ENCODE results near the gene SYMPK. TPM values are rescaled to one million over a fixed set of nuclear protein-coding genes. Genes with fewer than 3 reads are reported as not detected.

SYMPK gene
- polyA plus RNA-seq, 1 of the 3 experiments (the other 2 are of a cell fraction), result 92.7 TPM

DNA sequence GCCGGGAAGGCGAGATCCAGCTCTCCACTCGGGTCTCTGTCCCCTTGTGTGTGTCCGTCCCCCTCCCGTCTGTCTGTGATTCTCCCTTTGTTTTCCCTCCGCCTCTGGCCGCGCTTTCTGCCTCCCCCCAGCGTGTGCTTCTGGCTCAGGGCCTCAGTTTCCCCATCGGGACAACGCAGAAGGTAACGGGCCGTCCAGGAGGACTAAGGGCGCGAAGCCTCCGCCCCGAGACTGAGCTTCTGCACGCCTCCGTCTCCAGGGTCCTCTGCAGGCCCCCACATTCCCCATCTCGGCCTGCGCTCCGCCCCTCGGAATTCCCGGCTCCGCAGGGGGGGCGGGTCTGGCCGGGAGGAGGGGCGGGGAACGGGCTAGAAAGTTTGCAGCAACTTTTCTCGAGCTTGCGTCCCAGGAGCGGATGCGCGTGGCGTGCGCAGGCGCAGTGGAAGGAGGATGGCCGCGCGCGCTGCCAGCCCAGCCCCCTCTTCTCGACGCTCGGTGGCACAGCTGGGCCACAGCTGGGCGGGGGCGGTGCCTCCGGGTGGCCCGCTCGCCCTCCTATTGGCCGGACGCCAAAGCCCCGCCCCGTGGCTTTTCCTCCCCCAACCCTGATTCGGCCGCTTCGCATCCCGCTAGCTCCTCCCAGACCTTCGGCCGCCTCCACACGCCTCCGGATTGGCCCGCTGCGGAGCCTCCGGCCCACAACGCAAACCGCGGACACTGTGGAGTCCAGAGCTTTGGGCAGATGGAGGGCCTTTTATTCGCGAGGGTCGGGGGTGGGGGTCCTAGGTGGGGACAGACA, 93.8 kb downstream of the SYMPK start, which contains the start of gene SIX5:
Gene SIX5 (minus strand): TSS at position 269 of the 799 bp plus-strand sequence. CDS start 408 bp downstream, outside the sequence.
- H3K4me1 ChIP-seq (ENCODE audit: control insufficient read depth in 1 of 2, insufficient read depth in 2 of 2, low read depth in 1 of 2, low read length in 1 of 2), result peaks cover 8 to 30% of the 10 kb centered on the region in 2 experiments; a peak in 3 of 4 replicates
- peaks cover 11% of the 10 kb centered on the region; the same call in 1 of the 2 replicates for H4K20me1 ChIP-seq (ENCODE audit: insufficient read depth)
- 3% methylated on average over 34 of the region's 70 CpGs for WGBS (ENCODE audit: low lambda C conversion rate)
- ChIA-PET POLR2A (interaction anchor here (0.6 to 3.6 kb wide), 15 partner anchors 9 to 582 kb away, joined by 3 to 19 read pairs (median 4); partner anchors contain the start of genes DMPK, DMWD, FBXO46 and QPCTL), CTCF (interaction anchor here (0.6 to 5.9 kb wide), 34 partner anchors 9 to 1260 kb away, joined by 3 to 100 read pairs (median 6); partner anchors contain the start of genes DMPK, DMWD, FBXO46 and MEIOSIN)
- H3K4me2 ChIP-seq, result peak within 1 kb of the TSS; percentile 99
- H2AFZ ChIP-seq (ENCODE audit: low read depth), result peak within 1 kb of the TSS; percentile 54; the same call in 1 of the 2 replicates
- H3K9me2 ChIP-seq, result no peaks in the 10 kb centered on the region
- H3K79me2 ChIP-seq (ENCODE audit: insufficient read depth), result no peaks in the 10 kb centered on the region
- DNase-seq, result peak; percentile 98
- peak within 1 kb of the TSS; percentile 64 to 70 for H3K4me3 ChIP-seq (ENCODE audit: low read depth in 2 of 2, low read length in 1 of 2)
- peak within 1 kb of the TSS; percentile 84 to 95 for H3K27ac ChIP-seq (ENCODE audit: low read depth in 2 of 2, low read length in 1 of 2)
- H3K27me3 ChIP-seq (ENCODE audit: insufficient read depth), result no peaks in the 10 kb centered on the region
- peak within 1 kb of the TSS; percentile 78 for H3K9ac ChIP-seq
- H3F3A ChIP-seq (replicated peaks; ENCODE audit: insufficient read depth), result peaks cover 41% of the 10 kb centered on the region
- H3K36me3 ChIP-seq (replicated peaks in 1 of 2; ENCODE audit: control insufficient read depth in 1 of 2, insufficient read depth in 2 of 2, low read length in 1 of 2), result peaks cover 10 to 24% of the 10 kb centered on the region in 2 experiments
- H3K9me3 ChIP-seq, result no peaks in the 10 kb centered on the region
- peak; percentile 86 for TF ChIP-seq POLR2AphosphoS5 (IDR thresholded peaks at IDR 0.05; ENCODE audit: low read depth, low read length)
- TF ChIP-seq, protein P1, sequence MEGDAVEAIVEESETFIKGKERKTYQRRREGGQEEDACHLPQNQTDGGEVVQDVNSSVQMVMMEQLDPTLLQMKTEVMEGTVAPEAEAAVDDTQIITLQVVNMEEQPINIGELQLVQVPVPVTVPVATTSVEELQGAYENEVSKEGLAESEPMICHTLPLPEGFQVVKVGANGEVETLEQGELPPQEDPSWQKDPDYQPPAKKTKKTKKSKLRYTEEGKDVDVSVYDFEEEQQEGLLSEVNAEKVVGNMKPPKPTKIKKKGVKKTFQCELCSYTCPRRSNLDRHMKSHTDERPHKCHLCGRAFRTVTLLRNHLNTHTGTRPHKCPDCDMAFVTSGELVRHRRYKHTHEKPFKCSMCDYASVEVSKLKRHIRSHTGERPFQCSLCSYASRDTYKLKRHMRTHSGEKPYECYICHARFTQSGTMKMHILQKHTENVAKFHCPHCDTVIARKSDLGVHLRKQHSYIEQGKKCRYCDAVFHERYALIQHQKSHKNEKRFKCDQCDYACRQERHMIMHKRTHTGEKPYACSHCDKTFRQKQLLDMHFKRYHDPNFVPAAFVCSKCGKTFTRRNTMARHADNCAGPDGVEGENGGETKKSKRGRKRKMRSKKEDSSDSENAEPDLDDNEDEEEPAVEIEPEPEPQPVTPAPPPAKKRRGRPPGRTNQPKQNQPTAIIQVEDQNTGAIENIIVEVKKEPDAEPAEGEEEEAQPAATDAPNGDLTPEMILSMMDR (IDR thresholded peaks at IDR 0.05), result no peak
- TF ChIP-seq JUND (IDR thresholded peaks at IDR 0.05), result 0 out of 2 replicates have a peak, but pooled peaks have one; percentile 35
- TF ChIP-seq EP300 (IDR thresholded peaks at IDR 0.05; ENCODE audit: borderline replicate concordance in 1 of 2, low read depth in 1 of 2, low read length in 1 of 2), result no peak
- TF ChIP-seq TAF1 (IDR thresholded peaks at IDR 0.05; ENCODE audit: borderline replicate concordance, low read depth, low read length), result peak; percentile 79
- TF ChIP-seq, protein P2, sequence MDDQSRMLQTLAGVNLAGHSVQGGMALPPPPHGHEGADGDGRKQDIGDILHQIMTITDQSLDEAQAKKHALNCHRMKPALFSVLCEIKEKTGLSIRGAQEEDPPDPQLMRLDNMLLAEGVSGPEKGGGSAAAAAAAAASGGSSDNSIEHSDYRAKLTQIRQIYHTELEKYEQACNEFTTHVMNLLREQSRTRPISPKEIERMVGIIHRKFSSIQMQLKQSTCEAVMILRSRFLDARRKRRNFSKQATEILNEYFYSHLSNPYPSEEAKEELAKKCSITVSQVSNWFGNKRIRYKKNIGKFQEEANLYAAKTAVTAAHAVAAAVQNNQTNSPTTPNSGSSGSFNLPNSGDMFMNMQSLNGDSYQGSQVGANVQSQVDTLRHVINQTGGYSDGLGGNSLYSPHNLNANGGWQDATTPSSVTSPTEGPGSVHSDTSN (IDR thresholded peaks at IDR 0.05), result peak; percentile 78
- TF ChIP-seq, protein P3, sequence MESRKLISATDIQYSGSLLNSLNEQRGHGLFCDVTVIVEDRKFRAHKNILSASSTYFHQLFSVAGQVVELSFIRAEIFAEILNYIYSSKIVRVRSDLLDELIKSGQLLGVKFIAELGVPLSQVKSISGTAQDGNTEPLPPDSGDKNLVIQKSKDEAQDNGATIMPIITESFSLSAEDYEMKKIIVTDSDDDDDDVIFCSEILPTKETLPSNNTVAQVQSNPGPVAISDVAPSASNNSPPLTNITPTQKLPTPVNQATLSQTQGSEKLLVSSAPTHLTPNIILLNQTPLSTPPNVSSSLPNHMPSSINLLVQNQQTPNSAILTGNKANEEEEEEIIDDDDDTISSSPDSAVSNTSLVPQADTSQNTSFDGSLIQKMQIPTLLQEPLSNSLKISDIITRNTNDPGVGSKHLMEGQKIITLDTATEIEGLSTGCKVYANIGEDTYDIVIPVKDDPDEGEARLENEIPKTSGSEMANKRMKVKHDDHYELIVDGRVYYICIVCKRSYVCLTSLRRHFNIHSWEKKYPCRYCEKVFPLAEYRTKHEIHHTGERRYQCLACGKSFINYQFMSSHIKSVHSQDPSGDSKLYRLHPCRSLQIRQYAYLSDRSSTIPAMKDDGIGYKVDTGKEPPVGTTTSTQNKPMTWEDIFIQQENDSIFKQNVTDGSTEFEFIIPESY (IDR thresholded peaks at IDR 0.05; ENCODE audit: borderline replicate concordance, low read depth), result no peak
- no peak for TF ChIP-seq FOSL2 (IDR thresholded peaks at IDR 0.05; ENCODE audit: borderline replicate concordance, low read depth)
- peak; percentile 93 for TF ChIP-seq CHD2 (IDR thresholded peaks at IDR 0.05; ENCODE audit: low read length, partially characterized antibody)
- no peak for TF ChIP-seq RFX5 (IDR thresholded peaks at IDR 0.05; ENCODE audit: low read length)
- TF ChIP-seq NFIC (IDR thresholded peaks at IDR 0.05; ENCODE audit: borderline replicate concordance), result peak; percentile 78
- no peak for TF ChIP-seq FOXM1 (IDR thresholded peaks at IDR 0.05; ENCODE audit: low read depth)
- TF ChIP-seq TEAD4 (IDR thresholded peaks at IDR 0.05; ENCODE audit: borderline replicate concordance, insufficient read depth), result peak; percentile 82
- TF ChIP-seq, protein P4, sequence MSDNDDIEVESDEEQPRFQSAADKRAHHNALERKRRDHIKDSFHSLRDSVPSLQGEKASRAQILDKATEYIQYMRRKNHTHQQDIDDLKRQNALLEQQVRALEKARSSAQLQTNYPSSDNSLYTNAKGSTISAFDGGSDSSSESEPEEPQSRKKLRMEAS (IDR thresholded peaks at IDR 0.05; ENCODE audit: low read depth), result peak; percentile 64; the same call in 1 of the 2 replicates
- peak; percentile 61 for TF ChIP-seq TCF12 (IDR thresholded peaks at IDR 0.05)
- TF ChIP-seq, protein P5, sequence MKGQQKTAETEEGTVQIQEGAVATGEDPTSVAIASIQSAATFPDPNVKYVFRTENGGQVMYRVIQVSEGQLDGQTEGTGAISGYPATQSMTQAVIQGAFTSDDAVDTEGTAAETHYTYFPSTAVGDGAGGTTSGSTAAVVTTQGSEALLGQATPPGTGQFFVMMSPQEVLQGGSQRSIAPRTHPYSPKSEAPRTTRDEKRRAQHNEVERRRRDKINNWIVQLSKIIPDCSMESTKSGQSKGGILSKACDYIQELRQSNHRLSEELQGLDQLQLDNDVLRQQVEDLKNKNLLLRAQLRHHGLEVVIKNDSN (IDR thresholded peaks at IDR 0.05; ENCODE audit: borderline replicate concordance, low read depth), result no peak
- TF ChIP-seq EZH2phosphoT487 (IDR thresholded peaks at IDR 0.05; ENCODE audit: borderline replicate concordance, low read depth), result no peak
- TF ChIP-seq GATA2 (CRISPR knock-in tag; IDR thresholded peaks at IDR 0.05), result no peak
- TF ChIP-seq MXI1 (IDR thresholded peaks at IDR 0.05; ENCODE audit: low read depth, low read length), result 0 out of 2 replicates have a peak, but pooled peaks have one; percentile 15
- peak; percentile 18; the same call in 1 of the 2 replicates for TF ChIP-seq GABPA (IDR thresholded peaks at IDR 0.05; ENCODE audit: low read depth)
- TF ChIP-seq, protein P6, sequence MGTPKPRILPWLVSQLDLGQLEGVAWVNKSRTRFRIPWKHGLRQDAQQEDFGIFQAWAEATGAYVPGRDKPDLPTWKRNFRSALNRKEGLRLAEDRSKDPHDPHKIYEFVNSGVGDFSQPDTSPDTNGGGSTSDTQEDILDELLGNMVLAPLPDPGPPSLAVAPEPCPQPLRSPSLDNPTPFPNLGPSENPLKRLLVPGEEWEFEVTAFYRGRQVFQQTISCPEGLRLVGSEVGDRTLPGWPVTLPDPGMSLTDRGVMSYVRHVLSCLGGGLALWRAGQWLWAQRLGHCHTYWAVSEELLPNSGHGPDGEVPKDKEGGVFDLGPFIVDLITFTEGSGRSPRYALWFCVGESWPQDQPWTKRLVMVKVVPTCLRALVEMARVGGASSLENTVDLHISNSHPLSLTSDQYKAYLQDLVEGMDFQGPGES (IDR thresholded peaks at IDR 0.05; ENCODE audit: low read depth, low read length), result 0 out of 2 replicates have a peak, but pooled peaks have one; percentile 10
- no peak for TF ChIP-seq FOXJ3 (CRISPR knock-in tag; IDR thresholded peaks at IDR 0.05)
- peak; percentile 64; the same call in 1 of the 2 replicates for TF ChIP-seq RCOR1 (IDR thresholded peaks at IDR 0.05; ENCODE audit: low read length)

All from SK-N-SH (cell line).